HG03103 (cell line): ENCODE results near the gene KRT37.
"Not testable (repeated sequence)": the region's sequence is repeated elsewhere in the genome, so short reads cannot be mapped to it uniquely, and the experiment has no call there.

Source experiments
- ATAC-seq: cut with Tn5 transposase; IDR thresholded peaks from one replicate; pipeline ENCODE4 v1.9.1; 2021; ENCODE audit warnings: low read depth; ENCODE audit not compliant: unreplicated experiment

KRT37 gene

GRCh38 chr17:41437769-41438168 lies 13.4 kb upstream of the KRT37 start:
- ATAC-seq, result no peak

GRCh38 chr17:41437254-41437653 lies 12.9 kb upstream of the KRT37 start:
- ATAC-seq, result no peak

GRCh38 chr17:41434415-41434814 lies 10.0 kb upstream of the KRT37 start:
- no peak for ATAC-seq

GRCh38 chr17:41434005-41434404 lies 9.6 kb upstream of the KRT37 start:
- ATAC-seq, result no peak

- no peak for ATAC-seq
Measured at GRCh38 chr17:41433586-41433985, 9.2 kb upstream of the KRT37 start.

- not testable (repeated sequence) for ATAC-seq
Measured at GRCh38 chr17:41430376-41430775, 6.0 kb upstream of the KRT37 start.

GRCh38 chr17:41429667-41430066 lies 5.3 kb upstream of the KRT37 start:
- ATAC-seq, result no peak

GRCh38 chr17:41428591-41429291 lies 4.4 kb upstream of the KRT37 start:
- ATAC-seq, result no peak

GRCh38 chr17:41422586-41422985 lies 1.8 kb downstream of the KRT37 start:
- not testable (repeated sequence) for ATAC-seq

GRCh38 chr17:41421617-41422016 lies 2.8 kb downstream of the KRT37 start:
- ATAC-seq, result no peak

- ATAC-seq, result no peak
Measured at GRCh38 chr17:41421116-41421515, 3.3 kb downstream of the KRT37 start.

GRCh38 chr17:41420134-41420533 lies 4.3 kb downstream of the KRT37 start:
- no peak for ATAC-seq

GRCh38 chr17:41419716-41420115 lies 4.7 kb downstream of the KRT37 start:
- ATAC-seq, result no peak

GRCh38 chr17:41418116-41418860 lies 6.1 kb downstream of the KRT37 start:
- ATAC-seq, result no peak

GRCh38 chr17:41417576-41418015 lies 6.8 kb downstream of the KRT37 start:
- ATAC-seq, result no peak

- ATAC-seq, result no peak
Measured at GRCh38 chr17:41417127-41417526, 7.3 kb downstream of the KRT37 start.

GRCh38 chr17:41416479-41416878 lies 7.9 kb downstream of the KRT37 start:
- no peak for ATAC-seq

GRCh38 chr17:41415833-41416335 lies 8.5 kb downstream of the KRT37 start:
- ATAC-seq, result no peak

GRCh38 chr17:41415411-41415810 lies 9.0 kb downstream of the KRT37 start:
- ATAC-seq, result no peak

GRCh38 chr17:41413982-41414381 lies 10.4 kb downstream of the KRT37 start:
- ATAC-seq, result no peak

- ATAC-seq, result no peak
Measured at GRCh38 chr17:41413353-41413957, 10.9 kb downstream of the KRT37 start.
